SK-MEL-5 (cell line): ENCODE data around the gene KRT17. TPM values are rescaled to one million over a fixed set of nuclear protein-coding genes. Genes with fewer than 3 reads are reported as not detected.
"Not testable (repeated sequence)": the region's sequence is repeated elsewhere in the genome, so short reads cannot be mapped to it uniquely, and the experiment has no call there.

Experiments used
- DNase-seq: peaks from one replicate; pipeline ENCODE4 v3.0.0-alpha.2; 2016; ENCODE audit warnings: low read depth, low spot score
- in situ Hi-C: cut with HindIII; loops from 2 replicates; pipeline ENCODE4 v1.10.0; 2016; ENCODE audit warnings: low sequenced_read_pairs, high pct_unique_total_duplicates, low pct_unique_long_range_greater_than_20kb
- total RNA-seq: library from RNA; depleted of rRNA; stranded (reverse); fragments of >200 nt; shearing (Covaris generic); gene quantifications from 2 replicates; pipeline ENCODE4 v1.2.3, GENCODE V29; 2014

KRT17 gene
- total RNA-seq, 1 experiment from 2014 or later, result not detected

GRCh38 chr17:41588126-41588810 lies 36.1 kb downstream of the KRT17 start:
- no peak for DNase-seq
- in situ Hi-C loops, result no loop called here

GRCh38 chr17:41586863-41587495 lies 37.4 kb downstream of the KRT17 start, which contains the start of gene KRT14:
Gene KRT14 (minus strand): TSS chr17:41586895. CDS start chr17:41586834, 61 bp downstream.
- in situ Hi-C loops, result no loop called here
- DNase-seq, result no peak

- in situ Hi-C loops, result no loop called here
- no peak for DNase-seq
These were observed 38.9 kb downstream of the KRT17 start for GRCh38 chr17:41585301-41586056.

GRCh38 chr17:41584331-41584927 lies 39.9 kb downstream of the KRT17 start:
- peak; percentile 74 for DNase-seq
- in situ Hi-C loops, result not testable (repeated sequence)

- no peak for DNase-seq
- in situ Hi-C loops, result no loop called here
These were observed 40.9 kb downstream of the KRT17 start for GRCh38 chr17:41583137-41584127.

- DNase-seq, in situ Hi-C loops: not testable (repeated sequence)
These were observed 42.1 kb downstream of the KRT17 start for GRCh38 chr17:41582061-41582968.

- in situ Hi-C loops, result no loop called here
- no peak for DNase-seq
These were observed 42.9 kb downstream of the KRT17 start for GRCh38 chr17:41581366-41582060.

GRCh38 chr17:41580687-41581365 lies 43.5 kb downstream of the KRT17 start:
- in situ Hi-C loops, result no loop called here
- DNase-seq, result no peak

- DNase-seq, result no peak
- in situ Hi-C loops, result no loop called here
These were observed 44.2 kb downstream of the KRT17 start for GRCh38 chr17:41580244-41580575.

- in situ Hi-C loops, result no loop called here
- peak; percentile 93 for DNase-seq
These were observed 44.7 kb downstream of the KRT17 start for GRCh38 chr17:41579484-41580243.

GRCh38 chr17:41578971-41579370 lies 45.4 kb downstream of the KRT17 start:
- in situ Hi-C loops, result no loop called here
- no peak for DNase-seq

- in situ Hi-C loops, result no loop called here
- DNase-seq, result no peak
These were observed 45.8 kb downstream of the KRT17 start for GRCh38 chr17:41578538-41578937.

GRCh38 chr17:41576740-41577139 lies 47.6 kb downstream of the KRT17 start:
- DNase-seq, in situ Hi-C loops: not testable (repeated sequence)

GRCh38 chr17:41575336-41575735 lies 49.0 kb downstream of the KRT17 start:
- in situ Hi-C loops, result no loop called here

More at GRCh38 chr17:41575336-41575735, 49.0 kb downstream of the KRT17 start:
- no peak for DNase-seq
